Erythroblast (primary cell): Measurements from ENCODE around the gene HINFP.

ENCODE experiments used
- GATA1 ChIP-seq: IDR thresholded peaks from 2 replicates; pipeline ENCODE4 v1.6.1; 2011; ENCODE audit warnings: low read depth, mild to moderate bottlenecking, control low read depth, low read length, moderate library complexity
- POLR2A ChIP-seq: IDR thresholded peaks from 2 replicates; pipeline ENCODE4 v1.6.1; 2011; ENCODE audit warnings: mild to moderate bottlenecking, low read length

DNA sequence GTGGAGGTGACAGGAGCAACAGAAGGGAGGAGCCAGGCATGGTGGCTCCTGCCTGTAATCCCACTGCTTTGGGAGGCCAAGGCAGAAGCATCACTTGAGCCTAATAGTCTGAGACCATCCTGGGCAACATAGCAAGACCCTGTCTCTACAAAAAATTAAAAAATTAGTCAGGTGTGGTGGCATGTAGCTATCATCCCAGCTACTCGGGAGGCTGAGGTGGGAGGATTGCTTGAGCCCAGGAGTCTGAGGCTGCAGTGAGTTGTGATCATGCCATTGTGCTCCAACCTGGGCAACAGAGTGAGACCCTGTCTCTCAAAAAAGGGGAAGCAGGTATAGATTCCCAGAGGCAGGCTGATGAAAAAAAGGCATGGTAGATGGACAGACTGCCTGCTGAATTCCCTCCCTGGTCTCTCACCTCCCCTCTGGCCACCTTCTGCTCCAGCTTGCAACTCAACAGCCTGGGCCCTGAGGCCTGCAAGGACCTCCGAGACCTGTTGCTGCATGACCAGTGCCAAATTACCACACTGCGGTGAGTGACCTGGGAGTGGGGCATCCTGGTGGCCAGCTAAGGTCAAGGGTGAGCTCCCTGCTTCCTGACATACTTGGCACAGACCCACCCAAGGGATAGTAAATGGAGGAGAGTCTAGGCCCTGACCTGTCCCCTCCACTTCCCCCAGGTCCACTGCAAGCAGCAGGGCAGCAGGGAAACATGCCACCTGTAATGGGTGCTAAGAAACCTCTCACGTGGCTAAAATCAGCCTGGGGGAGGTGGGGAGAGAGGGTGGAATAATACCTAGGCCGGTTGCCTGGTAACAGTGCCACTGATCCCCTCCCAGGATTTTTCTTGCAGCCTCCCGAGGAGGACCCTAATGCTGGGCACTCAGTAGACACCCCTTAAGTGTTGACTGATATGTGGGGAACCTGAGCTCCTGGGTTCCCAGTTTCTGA is 59.6 kb downstream of the HINFP start:
- no peak for TF ChIP-seq POLR2A
- no peak for TF ChIP-seq GATA1
